ENCODE data around the gene ZNF526.

The ZNF526 gene

DNA sequence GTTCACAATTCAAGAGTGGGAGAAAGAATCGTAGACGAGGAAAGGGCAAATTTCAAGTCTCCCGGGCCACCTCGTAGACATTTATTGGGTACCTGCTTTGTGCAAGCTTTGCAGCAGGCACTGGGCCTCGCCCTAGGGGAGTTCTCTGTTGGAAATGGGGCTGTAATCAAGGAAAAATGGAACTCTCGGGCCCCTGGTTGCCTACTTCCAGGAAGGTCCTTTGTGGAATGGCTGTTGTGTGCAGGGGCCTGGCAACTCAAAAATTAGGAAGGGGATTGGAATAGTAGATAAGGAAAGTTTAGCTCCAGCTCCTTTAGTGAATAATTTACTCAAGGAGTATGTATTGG lies 612 bp downstream of the ZNF526 start:
- no peak for DNase-seq (ENCODE audit: low read depth in 2 of 2)

DNA sequence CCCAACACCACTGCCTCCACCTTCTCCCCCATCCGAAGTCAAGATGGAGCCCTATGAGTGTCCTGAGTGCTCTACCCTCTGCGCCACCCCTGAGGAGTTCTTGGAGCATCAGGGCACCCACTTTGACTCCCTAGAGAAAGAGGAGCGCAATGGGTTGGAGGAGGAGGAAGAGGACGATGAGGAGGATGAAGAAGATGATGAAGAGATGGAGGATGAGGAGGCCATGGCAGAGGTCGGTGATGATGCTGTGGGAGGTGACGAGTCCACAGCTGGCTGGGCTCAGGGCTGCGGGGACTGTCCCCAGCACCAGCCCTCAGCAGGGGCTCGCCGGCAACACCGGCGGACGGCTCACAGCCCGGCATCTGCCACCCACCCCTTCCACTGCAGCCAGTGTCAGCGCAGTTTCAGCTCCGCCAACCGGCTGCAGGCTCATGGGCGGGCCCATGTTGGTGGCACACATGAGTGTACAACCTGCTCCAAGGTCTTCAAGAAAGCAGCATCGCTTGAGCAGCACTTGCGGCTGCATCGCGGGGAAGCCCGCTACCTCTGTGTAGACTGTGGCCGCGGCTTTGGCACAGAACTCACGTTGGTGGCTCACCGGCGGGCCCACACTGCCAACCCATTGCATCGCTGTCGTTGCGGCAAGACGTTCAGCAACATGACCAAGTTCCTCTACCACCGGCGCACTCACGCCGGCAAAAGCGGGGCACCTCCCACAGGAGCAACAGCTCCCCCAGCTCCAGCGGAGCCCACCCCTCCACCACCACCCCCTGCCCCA lies 5.0 kb downstream of the ZNF526 start:
- no peak for DNase-seq (ENCODE audit: low read depth in 2 of 2)

DNA sequence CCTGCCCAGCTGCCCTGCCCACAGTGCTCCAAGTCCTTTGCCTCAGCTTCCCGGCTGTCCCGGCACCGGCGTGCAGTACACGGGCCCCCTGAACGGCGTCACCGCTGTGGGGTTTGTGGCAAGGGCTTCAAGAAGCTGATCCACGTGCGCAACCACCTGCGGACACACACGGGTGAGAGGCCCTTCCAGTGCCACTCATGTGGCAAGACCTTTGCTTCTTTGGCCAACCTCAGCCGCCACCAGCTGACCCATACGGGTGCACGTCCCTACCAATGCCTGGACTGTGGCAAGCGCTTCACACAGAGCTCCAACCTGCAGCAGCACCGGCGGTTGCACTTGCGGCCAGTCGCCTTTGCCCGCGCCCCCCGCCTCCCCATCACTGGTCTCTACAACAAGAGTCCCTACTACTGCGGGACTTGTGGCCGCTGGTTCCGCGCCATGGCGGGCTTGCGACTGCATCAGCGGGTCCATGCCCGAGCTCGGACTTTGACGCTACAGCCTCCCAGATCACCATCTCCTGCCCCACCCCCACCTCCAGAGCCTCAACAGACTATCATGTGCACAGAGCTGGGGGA lies 5.7 kb downstream of the ZNF526 start:
- no peak for DNase-seq (ENCODE audit: low read depth in 2 of 2)

DNA sequence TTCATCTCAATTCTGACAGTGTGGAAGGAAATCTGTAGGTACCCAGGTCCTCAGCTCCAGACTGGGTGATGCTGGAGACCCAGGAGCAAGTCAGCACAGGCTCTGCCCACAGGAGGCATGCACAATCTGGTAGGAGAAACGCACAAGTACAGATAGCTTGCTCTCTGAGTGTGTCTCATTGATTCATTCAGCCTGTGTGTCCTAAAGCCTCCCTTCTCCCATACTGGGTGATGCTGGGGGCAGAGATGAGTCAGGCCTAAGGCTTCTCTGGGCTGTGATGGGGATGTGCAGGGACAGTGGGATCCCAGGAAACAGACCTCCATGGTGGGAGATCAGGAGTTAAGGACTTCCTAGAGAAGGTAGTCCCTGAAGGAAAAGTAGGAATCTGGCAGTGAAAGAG lies 6.8 kb downstream of the ZNF526 start:
- DNase-seq (ENCODE audit: low read depth in 2 of 2): no peak

DNA sequence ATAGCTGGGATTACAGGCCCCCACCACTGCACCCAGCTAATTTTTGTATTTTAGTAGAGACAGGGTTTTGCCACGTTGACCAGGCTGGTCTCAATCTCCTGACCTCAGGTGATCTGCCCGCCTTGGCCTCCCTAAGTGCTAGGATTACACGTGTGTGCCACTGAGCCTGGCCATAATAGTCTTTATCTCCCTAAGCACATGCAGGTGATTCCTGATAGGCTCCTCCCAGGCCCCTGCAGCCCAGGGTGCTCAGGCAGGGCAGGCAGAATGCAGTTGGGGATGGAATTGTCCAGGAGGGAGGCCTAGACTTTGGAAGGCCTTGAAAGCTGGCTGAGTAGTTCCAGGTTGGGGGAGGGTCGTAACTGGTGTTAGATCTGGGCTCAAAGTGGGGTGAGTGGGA lies 8.5 kb downstream of the ZNF526 start:
- DNase-seq (ENCODE audit: low read depth in 2 of 2): no peak

DNA sequence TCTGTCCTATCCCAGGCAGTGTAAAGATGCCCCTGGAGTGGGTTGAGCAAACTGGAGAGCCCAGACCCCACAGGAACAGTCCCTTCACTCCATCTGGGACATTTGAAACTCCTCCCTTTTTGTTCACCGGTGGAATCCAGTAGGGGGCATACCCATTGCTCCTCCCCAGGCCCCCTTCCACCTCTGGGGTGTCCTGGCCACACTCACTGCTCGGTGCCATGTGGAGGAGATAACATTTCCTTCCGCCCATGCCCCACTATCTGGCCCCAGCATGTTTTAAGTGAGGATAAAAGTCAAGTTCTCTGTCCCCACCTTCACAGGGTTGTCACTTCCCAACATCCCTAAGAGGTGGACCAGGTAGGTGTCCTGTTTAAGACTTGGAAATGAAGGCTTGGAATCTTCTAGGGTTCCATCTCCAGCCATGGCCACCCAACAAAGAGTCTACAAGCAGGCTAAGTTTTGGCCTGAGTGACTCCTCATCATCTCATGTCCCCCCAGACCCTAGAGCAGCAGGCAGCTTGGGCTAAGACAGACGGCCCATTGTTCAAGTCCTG lies 9.3 kb downstream of the ZNF526 start:
- no peak for DNase-seq (ENCODE audit: low read depth in 2 of 2)

DNA sequence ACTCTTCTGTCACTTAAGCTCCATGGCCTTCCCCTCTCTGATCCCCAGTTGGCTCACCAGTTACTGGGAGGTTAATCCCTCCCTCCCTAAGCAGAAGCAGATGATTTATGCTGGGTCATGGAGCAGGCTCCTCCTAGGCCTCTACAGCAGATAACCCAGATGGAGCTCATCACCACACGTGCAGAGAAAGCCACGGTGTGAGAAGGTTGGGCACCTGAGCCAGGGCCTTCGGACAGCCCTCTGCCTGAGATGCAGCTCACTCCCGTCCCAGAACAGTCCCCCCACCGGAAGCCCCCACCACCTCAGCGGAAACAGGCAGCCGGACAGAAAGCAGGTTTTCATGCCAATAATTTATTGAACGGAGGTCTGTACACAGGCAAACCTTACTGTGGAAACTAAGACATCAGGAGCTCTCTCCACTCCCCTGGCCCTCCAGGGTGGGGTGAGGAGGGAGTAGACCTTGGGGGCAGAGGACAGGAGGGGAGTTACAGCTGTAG lies 9.8 kb downstream of the ZNF526 start:
- no peak for DNase-seq (ENCODE audit: low read depth in 2 of 2)

DNA sequence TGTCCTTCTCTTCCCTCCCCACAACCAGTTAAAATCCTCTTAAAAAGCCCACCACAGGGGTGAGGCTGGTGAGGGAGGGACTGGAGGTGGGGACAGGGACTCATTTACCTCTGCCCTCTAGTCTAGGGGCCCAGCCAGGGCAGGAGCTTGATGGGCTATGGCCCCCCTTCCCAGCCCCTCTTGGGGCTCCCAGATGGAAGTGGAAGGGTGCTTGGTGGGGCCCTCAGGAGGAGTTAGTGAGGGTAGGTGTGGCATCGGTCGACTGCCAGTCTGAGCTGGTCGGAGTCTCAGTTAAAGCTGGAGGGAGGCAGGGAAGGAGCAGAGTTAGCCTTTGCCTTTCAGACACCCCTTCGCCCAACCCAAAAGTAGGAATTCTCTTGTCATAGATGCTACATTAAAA lies 10.5 kb downstream of the ZNF526 start:
- no peak for DNase-seq (ENCODE audit: low read depth in 2 of 2)

DNA sequence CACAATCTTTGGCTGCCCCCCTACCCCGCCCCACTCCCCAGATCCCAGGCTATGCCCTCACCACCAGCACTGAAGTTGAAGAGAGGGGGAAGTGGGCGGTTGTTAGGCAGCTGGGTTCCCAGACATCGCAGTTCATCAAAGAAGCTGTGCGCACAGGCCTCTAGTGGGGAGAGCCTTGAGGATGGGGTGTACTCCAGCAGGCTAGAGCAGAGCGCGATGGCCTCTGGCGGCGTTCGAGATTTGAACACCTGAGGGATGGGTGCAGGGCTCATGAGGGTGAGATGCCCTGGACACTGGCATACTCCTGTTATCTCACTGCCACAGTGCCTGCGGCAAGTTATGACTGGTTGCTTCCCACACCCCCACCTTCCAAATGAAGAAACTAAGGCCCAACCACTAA lies 12.3 kb downstream of the ZNF526 start:
- no peak for DNase-seq (ENCODE audit: low read depth in 2 of 2)

DNA sequence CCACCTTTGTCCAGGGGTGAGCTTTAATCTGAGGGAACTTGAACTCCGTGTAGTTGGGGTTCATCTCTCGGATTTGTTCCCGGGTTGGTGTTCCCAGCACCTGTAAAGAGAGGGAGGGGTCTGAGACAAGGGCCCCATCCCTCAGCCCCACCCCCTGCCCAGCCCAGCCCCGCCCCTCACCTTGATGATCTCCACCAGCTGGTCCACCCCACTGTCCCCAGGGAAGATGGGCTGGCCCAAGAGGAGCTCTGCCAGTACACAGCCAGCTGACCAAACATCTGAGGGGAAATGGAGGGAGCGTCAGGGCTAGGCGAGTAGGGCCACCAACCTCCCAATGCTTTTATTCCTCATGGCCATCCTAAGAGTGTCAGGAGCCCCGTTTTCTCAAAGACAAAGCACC lies 13.0 kb downstream of the ZNF526 start:
- DNase-seq (ENCODE audit: low read depth in 2 of 2): no peak

DNA sequence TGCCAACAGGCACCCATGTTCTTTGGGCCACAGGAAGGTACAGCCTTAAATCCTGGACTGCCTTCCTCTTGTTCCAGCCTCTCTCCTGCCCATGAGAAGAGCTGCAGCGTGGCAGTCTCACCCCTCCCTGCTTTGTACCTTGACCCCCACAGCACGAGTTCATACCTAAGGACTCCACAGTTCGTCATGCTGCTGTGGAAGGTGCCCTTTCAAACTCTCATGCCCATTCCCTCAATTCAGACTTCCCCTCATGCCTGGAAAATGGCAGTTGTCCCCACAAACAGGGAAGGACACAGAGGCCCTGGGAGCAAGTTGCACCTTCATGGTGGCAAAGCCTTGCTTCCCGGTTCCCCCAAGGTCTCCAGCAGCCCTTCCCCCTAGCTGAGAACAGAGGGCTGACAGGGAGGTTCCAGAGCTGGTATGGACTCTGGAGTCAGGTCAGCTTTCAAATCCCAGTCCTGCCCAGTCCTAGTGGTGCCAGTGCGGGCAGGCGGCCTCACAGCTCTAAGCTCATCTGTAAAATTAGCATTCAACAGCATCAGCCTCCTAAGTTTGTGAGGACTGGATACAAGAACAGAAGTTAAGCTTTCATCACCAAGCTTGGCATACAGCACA lies 13.7 kb downstream of the ZNF526 start:
- DNase-seq (ENCODE audit: low read depth in 2 of 2): no peak

DNA sequence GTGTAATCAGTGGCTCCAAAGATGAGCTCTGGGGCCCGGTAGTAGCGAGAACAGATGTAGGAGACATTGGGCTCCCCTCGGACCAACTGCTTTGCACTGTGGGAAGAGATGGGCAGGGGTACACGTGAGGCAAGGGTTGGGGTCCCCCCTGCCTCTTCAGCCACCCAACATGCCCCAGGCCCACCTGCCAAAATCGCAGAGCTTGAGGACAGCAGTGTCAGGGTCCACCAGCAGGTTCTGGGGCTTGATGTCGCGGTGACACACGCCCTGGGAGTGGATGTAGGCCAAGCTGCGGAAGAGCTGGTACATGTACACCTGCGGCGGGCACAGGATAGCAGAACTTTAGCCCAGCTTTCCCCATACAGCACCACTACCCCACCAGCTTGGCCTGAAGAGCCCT lies 14.3 kb downstream of the ZNF526 start:
- no peak for DNase-seq (ENCODE audit: low read depth in 2 of 2)

DNA sequence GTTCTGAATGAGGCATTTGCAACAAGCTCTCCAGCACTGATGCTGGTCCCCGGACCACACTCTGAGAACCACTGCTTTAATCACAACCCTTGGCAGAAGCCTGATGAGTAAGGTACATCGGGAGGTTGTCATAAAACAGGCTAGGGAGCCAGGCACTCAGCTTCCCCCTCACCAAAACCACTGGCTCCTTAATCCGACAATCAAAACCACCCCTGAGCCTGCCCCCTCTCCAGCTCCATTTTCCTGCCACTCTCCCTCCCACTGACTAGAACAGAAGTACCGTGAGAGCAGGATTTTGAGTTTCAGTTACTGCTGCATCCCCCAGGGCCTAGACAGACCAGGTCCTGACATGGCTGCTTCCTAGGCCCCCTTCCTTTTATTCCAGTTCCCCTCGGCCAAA lies 15.1 kb downstream of the ZNF526 start:
- no peak for DNase-seq (ENCODE audit: low read depth in 2 of 2)

DNA sequence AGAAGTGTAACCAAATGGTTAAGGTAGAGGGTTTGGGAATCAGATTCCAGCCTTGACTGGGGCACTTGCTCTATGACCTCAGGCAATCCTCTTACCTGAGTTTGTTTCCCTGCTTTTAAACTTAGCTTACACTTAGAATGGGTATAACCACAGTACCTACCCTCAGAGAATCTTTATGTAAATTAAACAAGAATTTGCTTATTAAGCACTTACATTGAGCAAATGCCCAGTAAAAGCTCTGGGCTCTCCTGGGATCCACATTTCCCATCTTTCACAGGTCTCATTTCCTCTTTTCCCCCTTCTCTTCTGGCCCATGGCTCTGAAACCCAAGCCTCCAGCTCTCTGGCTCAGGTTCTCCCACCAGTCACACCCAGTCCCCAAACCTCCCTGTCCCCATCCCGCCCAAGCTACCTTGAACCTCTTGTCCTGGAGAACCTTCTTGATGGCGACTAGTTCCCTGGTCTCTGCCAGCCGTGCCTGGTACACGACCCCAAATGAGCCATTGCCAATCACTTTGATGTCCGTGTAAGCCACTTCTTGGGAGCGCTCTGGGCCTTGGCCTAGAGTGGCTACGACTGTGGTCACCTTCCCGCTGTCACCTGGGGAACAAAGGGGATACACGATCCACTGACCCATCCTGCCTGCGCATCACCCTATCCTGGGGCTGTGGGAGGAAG lies 19.6 kb downstream of the ZNF526 start:
- DNase-seq (ENCODE audit: low read depth in 2 of 2): no peak

DNA sequence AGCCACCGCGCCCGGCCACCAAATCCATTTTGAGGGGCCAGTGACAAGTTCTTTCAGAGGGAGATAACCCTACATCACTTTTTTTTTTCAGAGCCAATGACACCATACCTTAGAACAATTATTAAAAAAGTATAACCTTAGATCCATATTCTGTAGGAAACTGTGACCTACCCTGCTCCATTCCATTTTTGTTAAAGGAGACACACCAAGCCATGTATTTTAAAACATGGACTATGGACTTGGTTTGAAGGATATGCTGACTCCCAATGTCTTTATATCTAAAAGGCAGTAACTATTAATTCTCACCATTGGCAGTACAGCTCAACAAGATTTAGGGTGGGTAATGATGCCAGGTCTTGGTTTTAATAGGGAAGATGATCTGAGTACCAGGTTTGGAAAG lies 21.2 kb downstream of the ZNF526 start:
- DNase-seq (ENCODE audit: low read depth in 2 of 2): no peak

DNA sequence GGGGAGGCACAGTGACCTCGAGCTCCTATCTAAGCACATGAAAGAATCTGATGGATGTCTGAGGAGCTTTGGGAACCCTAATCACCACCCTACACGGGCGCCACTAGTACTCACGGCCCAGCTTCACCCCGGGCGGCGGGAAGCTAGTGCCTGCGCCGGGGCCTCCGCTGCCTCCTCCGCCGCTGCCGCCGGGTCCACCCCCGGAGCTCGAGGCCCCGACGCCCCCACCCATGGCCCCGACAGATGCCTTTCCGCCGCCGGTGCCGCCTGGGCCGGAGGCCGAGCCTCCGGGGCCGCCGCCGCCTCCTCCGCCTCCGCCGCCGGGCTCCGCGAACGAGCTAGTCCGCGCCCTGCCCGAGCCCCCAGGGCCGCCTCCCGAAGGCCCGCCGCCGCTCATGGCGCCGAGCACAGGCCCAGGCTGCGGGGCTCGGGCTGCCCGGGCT lies 22.0 kb downstream of the ZNF526 start:
- peak in 1 of 2 donors; percentile 34 for DNase-seq (ENCODE audit: low read depth in 2 of 2)

DNA sequence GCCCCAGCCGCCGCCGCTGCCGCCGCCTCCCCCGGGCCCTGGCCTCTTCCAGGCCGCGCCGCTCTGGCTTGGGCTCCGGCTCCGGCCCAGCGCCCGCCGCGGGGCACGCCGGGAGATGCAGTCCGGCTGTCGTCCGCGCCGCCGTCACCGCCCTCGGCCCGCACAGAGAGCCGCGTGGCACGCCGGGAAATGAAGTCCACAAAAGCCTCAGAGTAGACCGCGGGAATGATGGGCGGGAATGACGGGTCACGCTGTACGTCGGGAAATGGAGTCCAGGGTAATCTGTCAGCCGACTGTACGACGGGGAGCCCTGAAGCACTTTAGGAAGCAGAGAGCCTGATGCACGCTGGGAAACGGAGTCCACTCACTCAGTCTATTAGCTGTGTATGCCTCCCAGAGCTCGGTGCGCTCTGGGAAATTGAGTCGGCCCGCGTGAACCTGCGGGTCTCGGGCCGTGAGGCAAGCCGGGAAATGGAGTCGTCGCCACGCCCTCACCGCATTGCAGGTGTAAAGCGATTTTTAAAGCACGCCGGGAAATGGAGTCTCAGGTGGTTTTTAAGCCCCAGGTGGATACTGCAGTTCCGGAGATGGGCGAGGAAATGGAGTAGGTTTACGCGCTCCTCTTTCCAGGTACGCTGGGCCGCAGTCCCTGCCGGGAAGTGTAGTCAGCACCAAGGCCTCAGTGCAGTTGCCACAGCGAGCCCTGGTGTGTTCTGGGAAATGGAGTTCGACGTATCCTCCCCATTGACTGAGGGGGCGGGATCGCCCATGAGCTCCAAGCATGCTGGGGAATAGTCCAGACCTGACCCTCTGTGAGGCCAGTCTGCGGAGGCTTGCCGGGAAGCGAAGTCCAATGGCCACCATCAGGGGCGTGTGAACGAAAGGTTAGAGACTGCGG lies 22.6 kb downstream of the ZNF526 start, which contains the start of gene GSK3A:
TSS of gene GSK3A (minus strand) at position 91 of the 898 bp plus-strand sequence. CDS start 137 bp downstream, outside the sequence.
- DNase-seq (ENCODE audit: low read depth in 2 of 2): peak; percentile 89 to 92

DNA sequence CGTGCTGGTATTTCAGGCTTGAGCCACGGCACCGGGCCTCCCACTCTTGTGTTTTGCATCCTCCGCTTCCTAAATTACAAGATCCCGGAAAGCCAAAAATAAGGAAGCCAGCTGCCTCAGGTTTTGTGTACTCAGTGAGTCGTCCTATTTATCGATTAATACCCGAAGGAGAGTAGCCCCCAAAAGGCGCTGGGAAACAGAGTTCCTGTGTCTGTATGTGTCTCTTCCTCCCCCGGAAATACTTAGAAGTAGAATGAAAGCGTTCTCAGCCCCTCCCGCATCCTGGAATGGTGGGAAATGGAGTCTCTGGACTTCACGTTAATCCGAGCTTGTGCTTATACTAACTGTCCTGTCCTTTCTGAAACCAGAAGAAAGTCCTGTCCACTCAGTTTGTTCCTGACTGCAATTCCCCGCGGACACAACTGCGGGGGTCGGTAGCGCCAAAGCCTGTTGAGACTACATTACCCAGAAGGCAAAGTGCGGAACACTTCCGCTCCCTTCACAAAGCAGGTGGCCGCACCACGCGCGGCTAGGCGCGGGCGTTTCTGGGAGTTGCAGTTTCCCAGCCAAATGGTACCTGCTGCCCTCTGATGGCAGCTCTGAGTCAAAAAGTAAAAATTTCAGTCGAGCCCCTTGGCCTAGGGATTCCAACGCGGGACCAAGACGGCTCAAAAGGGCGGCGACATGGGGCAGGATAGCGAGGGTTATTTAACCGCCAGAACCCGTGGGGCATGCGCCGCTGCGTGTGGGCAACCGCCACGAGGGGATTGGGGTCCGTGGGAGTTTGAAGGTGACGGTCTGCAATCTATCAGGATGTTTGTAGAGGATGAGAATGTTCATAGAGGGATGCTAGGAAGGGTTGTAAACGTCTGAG lies 24.5 kb downstream of the ZNF526 start:
- peak; percentile 85 to 87 for DNase-seq (ENCODE audit: low read depth in 2 of 2)

DNA sequence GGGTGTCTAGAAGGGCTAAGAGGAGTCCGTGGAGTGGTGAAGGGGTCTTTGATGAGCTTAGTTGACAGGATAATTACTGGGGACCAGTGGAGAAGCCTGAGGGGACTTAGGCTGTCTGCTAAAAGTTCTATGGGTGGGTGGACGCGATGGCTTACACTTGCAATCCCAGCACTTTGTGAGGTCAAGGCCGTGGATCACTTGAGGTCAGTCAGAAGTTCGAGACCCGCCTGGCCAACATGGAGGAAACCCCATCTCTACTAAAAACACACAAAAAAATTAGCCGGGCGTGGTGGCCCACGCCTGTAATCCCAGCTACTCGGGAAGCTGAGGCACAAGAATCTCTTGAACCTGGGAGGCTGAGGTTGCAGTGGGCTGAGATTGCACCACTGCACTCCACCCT lies 25.1 kb downstream of the ZNF526 start:
- no peak for DNase-seq (ENCODE audit: low read depth in 2 of 2)

Measured in stimulated activated CD8-positive, alpha-beta memory T cell treated with anti-CD3 and anti-CD28 coated beads, Interleukin-2, amount 100 ng/mL, for 48 hours (primary cell).